Stimulated activated CD8-positive, alpha-beta memory T cell treated with anti-CD3 and anti-CD28 coated beads, Interleukin-2, amount 100 ng/mL, for 1 hour (primary cell): ENCODE results near the gene MGAT4C.

Experiments used
- DNase-seq, 2 donors: peaks; one replicate each; pipeline ENCODE4 v3.0.0-alpha.2; 2020; ENCODE audit warnings: low read depth in 2 of 2

Gene MGAT4C

GRCh38 chr12:86229772-86230171, 26.4 kb downstream of the MGAT4C start:
- DNase-seq, result no peak

GRCh38 chr12:86228656-86229055, 27.5 kb downstream of the MGAT4C start:
- DNase-seq, result no peak

- no peak for DNase-seq
Measured at GRCh38 chr12:86226481-86226880, 29.7 kb downstream of the MGAT4C start.

GRCh38 chr12:86216591-86216990, 39.6 kb downstream of the MGAT4C start:
- DNase-seq, result no peak

- DNase-seq, result no peak
Measured at GRCh38 chr12:86213012-86213411, 43.2 kb downstream of the MGAT4C start.

- no peak for DNase-seq
Measured at GRCh38 chr12:86198696-86199444, 57.3 kb downstream of the MGAT4C start.

- DNase-seq, result no peak
Measured at GRCh38 chr12:86196465-86196864, 59.7 kb downstream of the MGAT4C start.

- DNase-seq, result no peak
Measured at GRCh38 chr12:86194721-86195120, 61.5 kb downstream of the MGAT4C start.

- DNase-seq, result no peak
Measured at GRCh38 chr12:86193931-86194330, 62.3 kb downstream of the MGAT4C start.

GRCh38 chr12:86188226-86188625, 68.0 kb downstream of the MGAT4C start:
- DNase-seq, result no peak

- no peak for DNase-seq
Measured at GRCh38 chr12:86186449-86186848, 69.7 kb downstream of the MGAT4C start.

- no peak for DNase-seq
Measured at GRCh38 chr12:86179855-86180254, 76.3 kb downstream of the MGAT4C start.

GRCh38 chr12:86174188-86174587, 82.0 kb downstream of the MGAT4C start:
- DNase-seq, result no peak

GRCh38 chr12:86172913-86173443, 83.2 kb downstream of the MGAT4C start:
- DNase-seq, result no peak

- DNase-seq, result no peak
Measured at GRCh38 chr12:86170051-86170450, 86.1 kb downstream of the MGAT4C start.

GRCh38 chr12:86158956-86159355, 97.2 kb downstream of the MGAT4C start:
- no peak for DNase-seq

GRCh38 chr12:86154620-86155019, 101.6 kb downstream of the MGAT4C start:
- DNase-seq, result no peak

- no peak for DNase-seq
Measured at GRCh38 chr12:86148612-86149011, 107.6 kb downstream of the MGAT4C start.

- no peak for DNase-seq
Measured at GRCh38 chr12:86148071-86148470, 108.1 kb downstream of the MGAT4C start.

GRCh38 chr12:86145156-86145555, 111.0 kb downstream of the MGAT4C start:
- no peak for DNase-seq

GRCh38 chr12:86143162-86143561, 113.0 kb downstream of the MGAT4C start:
- DNase-seq, result no peak

GRCh38 chr12:86139671-86140070, 116.5 kb downstream of the MGAT4C start:
- DNase-seq, result no peak

- no peak for DNase-seq
Measured at GRCh38 chr12:86138770-86139169, 117.4 kb downstream of the MGAT4C start.

- DNase-seq, result no peak
Measured at GRCh38 chr12:86137936-86138335, 118.3 kb downstream of the MGAT4C start.
